UCSD-AML1 (cell line): ENCODE measurements around the gene FGF14.

ENCODE experiments used
- DNase-seq: peaks from one replicate; lab custom pipeline; 2025; ENCODE audit not compliant: unreplicated experiment; lab: John Stamatoyannopoulos, UW

The FGF14 gene

DNA sequence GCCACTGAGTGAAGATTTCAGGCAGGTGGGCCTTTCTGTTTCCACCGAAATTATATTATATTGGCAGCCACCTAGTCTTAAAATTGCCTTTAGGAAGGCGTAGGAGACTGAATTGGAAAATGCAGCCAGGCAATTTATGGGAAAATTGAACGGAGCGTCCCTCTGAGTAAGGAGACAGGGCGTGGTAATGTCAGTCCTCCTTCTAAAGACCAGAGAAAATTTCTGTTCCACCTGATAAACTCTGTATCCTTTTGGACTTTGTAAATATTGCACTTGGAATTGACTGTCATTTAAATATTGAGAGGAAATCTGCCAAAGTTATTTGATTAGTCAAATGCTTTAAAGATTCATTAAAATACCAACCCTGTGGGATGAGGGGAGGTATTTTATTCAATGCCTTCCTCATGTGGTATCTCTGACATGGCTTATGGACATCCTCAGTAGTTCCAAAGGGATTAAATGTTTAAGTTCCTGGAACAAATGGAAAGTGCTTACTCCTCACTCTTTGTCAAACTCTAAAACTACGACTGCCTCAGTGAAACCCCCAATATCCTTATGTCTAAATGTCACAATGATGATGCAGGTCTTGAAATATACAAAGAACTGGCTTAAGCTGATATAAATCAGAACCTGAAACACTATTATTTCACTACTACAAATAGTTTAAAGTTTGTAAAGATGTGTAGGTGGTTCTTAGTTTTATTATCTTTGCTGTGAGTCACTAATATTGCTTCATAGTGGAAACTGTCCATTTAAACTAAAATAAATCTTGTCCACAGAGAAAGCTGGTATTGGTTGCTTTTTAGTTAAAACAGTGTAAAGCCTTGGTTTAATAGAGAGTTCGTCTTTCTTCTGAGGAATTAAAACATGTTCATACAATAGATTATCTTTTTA lies 203.2 kb downstream of the FGF14 start:
- no peak for DNase-seq

DNA sequence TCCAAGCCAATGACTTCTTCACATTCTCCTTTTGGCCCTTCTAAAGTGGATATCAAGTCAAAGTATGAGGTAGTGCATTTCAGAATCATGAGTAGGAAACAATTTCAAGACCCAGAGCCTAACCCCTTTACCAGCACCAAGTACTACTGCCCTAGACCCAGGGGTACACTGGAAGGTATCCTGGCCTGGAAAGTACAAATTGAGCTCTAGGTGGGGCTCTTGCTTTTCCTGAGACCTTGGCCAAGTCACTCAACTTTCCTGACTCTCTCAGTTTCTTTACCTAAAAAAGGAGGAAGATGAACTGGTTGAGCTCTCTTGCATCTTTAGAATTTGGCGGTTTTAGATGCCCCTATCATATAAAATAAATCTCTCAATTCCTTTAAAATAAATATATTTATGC lies 204.7 kb downstream of the FGF14 start:
- no peak for DNase-seq

DNA sequence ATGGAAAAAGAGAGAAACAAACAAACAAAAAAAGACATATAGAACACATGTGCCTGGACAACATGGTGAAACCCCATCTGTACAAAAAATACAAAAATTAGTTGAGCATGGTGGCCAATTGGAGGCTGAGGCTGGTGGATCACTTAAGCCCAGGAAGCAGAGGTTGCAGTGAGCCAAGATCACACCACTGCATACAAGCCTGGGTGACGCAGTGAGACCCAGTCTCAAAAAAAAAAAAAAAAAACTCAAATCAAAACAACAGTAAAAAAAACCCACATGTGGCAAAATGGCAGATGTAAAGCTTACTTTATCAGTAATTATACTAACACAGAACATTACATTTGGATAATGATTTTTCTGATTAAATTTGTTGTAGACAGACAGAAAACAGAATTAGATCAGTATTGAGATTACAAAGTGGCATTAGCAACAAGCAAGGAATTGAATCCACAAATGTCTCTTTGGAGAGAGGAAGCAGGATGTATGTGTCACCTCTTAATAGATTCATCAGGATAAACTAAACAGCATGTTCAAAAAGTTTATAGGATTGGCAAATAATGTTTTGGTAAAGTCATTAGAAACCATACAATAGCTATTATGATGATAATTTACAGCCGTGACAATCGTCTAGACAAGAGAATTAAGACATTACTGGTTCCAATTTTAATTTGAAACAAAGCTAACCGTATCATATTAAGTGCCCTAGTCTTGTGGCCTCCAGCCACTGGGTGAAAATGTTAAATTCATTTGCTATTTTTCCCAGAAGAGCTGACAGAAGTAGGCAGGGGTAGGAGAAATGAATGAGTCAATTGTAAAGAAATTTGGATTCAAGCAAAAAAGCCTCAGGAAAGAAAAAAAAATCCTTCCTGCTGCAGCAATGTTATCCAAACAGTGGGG lies 206.0 kb downstream of the FGF14 start:
- DNase-seq, result no peak

DNA sequence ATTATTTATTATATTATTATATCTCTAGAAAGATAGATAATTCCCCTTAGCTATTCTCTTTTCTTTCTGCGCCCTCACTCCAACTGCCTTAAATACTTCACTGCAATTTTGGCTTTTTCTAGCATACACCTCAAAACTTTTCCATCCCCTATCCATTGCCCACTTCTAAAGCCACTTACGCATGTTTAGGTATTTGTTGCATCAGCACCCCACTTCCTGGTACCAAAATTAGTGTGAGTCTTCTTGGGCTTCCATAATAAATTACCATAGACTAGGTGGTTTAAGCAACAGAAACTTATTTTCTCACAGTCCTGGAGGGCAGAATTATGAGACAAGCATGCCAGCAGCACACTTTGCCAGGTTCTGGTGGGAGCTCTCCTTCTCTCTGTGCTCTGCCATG lies 209.0 kb downstream of the FGF14 start:
- no peak for DNase-seq

DNA sequence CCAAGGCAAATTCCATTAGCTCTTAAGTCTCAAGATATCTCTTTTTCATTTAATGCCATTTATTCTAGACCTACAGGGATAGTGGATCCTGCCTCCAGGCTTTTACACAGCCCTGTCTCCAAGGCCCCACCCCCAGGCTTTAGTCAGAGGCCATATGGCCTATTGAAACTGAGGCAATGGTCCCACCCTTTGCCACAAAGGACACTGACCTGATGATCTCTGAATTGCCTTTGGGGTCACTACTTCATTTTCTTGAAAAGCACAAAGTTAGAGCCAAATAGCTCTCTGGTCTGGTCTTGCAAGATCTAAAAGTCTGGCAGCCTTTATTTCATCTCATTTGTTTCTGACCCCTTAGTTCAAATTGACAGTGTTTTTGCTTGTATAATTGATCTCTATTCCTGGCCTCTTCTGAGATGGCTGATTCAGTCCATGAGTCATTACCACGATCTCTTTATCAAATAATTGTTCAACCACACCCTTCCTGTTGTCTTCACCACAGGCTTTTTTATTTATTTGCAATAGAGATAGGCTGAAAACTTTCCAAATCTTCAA lies 209.8 kb downstream of the FGF14 start:
- no peak for DNase-seq

DNA sequence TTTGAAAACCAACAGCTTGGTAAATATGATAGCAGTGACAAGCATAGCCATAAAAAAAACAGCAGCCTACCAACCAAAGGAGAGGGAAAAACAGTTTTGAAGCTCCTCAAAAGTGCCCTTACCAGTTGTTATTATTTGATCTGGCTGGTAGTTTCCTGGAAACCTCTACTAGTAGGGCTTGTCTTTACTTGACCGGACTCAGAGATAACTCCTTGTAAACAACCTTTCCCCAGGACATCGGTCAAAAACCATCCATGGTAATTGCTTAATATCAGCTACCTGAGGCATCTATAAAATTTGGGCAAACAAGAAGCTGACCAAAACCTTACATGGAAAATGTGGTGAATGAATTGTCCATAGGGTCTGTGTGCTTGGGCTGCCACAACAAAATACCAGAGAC lies 210.9 kb downstream of the FGF14 start:
- no peak for DNase-seq

DNA sequence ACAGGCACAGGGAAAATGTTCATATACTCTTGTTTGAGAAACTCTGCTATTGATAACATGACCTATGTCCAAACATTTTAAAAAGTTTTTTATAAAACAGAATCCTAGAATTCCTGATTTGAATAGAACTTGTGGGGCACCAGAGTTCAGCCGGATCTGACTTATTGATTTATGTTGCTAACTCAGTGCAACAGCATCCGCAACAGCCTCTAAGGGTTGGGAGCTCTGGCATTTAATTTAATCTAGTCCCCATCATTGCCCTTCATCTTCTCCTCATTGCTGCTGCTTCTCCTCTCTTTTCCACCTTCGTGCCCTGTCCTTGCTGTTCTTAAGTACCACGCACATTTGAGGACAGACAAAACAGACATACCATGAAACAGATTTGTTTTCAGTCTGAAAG lies 214.5 kb downstream of the FGF14 start:
- no peak for DNase-seq

DNA sequence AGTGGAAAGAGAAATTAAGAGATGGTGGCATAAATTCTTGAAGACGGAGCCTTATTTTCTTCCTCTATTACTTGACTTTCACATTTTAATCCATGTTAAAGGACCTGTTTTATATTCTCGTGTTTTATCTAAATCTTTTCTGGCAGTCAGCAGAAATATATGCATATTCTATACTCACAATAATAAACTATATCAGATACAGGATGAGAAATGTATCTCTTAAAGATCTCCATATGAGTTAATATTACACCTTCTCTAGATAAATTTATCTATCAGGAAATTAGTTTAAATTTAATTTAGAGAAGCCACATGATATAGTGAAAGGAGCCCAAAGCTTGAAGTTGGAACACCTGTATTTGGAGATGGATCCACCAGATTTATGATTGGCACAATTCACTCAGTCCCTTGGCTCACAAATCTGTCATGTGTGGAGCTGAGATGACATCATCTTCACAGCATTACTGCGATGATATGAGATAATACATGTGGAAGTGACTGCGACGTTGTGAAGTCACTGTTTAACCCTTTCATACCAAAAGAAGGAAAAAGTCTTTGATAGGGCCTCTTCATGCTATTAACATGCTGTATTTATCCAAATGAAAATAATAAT lies 216.4 kb downstream of the FGF14 start:
- DNase-seq, result no peak

DNA sequence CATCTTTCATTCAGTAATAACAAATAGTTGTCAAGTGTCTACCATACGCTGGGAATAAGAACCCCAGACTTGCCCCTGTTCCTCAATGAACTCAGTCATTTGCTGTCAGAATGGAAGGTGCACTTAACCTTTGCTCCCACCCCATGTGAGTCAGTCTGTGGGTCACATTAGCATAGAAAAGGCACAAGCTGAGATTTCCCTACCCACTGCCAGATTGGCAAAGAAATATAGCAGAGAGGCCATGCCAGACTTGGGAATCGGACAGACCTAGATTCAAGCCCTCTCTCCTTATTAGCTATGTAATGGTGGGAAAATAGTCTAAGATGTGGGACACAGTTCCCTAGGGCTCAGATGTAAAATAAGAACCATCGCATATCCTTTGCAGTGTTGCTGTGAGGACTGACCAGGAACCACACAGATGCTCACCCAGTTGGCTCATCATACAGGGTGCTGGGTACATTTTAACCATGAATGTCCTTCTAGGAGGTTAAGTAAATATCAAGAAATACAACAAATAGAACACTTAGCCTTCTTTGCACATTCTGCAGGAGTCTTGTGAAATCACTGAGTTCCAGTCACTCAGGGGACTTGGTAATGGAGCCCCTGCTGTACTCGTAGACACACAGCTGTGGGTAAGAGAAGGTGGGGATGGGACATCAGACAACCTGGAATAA lies 218.2 kb downstream of the FGF14 start:
- DNase-seq, result no peak

DNA sequence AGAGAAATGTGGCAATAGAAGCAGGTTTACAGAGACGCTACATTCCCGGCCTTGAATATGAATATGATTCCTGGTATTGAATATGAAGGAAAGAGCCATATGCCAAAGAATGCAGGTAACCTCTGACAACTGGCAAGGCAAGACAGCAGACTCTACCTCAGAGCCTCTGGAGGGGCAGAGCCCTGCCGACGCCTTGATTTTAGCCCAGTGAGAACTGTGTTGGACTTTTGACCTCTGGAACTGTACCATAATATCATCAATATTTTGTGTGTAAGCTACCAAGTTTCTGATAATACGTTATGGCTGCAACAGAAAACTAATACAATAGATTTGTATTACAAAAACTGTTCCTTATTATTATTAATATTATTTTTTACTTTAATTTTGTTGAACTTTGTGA lies 219.7 kb downstream of the FGF14 start:
- DNase-seq, result no peak

DNA sequence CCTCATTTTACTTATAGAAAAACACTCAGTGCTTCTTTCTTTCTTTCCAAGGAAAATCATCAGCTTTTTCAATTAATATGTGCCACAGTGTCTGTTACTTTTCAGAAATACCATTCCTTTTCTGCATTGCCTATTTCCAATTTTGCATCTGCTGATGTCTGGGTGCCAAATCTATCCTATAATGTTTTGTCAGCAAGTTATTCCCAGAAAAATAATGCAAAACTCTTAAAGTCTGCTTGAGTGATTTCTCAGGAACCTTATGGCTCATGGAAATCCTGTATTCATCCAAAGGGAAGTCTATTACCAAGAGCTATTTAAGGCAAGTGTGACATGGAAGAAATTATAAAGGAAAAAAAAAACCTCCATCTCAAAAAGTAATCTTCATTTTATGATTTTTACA lies 224.4 kb downstream of the FGF14 start:
- no peak for DNase-seq

DNA sequence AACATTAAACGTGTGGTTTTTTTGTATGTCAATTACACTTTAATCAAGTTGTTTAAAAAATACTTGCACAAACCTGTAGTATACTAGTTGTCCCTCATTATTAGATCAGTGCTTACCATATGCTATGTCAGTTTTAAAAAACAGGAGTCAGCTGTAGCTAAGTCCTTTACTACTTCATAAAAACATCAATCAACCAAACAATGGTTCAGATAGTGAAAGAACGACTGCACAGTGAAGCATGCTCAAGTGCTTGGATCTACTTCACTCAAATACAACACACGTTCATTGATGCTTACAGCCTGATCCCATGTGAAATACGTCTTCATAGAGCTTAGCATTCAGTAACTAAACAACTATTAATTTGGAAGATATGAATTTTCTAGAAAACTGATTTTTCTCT lies 225.0 kb downstream of the FGF14 start:
- no peak for DNase-seq

DNA sequence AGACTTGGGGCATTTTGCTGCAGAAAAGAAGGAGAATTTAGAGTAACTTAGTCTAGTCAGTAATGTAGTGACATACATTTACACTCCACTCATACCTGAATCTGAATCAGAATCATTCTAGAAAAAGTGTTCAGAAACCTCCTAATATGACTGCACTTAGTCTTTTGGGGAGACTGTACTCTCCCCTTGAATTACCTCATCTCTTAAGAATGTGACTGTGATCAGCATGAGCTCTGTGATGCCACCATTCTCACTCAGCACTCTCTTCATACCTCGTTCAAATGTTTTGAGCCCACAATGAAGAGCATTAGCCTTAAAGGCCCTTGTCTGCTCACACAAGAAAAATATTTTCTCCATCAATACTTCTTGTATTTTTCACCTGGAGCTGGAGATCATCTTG lies 229.4 kb downstream of the FGF14 start:
- DNase-seq, result no peak

DNA sequence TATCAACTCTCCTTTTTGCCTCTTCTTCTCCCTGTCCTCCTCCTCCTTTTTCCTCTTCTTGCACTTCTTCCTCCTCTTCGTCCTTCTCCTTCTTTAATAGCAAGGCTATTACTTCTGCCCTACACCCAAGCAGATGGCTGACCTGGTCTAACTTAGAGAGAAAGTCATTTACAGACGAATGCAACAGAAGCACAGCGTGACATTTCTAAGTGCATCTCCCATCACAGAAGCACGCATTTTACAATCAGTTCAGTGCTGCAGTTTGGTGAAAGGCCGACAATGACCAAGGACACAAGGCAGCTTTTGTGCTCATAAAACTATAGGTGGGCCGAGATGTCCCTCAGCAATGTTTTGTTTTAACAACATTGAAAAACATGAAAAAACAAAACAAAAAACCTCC lies 231.5 kb downstream of the FGF14 start:
- no peak for DNase-seq

DNA sequence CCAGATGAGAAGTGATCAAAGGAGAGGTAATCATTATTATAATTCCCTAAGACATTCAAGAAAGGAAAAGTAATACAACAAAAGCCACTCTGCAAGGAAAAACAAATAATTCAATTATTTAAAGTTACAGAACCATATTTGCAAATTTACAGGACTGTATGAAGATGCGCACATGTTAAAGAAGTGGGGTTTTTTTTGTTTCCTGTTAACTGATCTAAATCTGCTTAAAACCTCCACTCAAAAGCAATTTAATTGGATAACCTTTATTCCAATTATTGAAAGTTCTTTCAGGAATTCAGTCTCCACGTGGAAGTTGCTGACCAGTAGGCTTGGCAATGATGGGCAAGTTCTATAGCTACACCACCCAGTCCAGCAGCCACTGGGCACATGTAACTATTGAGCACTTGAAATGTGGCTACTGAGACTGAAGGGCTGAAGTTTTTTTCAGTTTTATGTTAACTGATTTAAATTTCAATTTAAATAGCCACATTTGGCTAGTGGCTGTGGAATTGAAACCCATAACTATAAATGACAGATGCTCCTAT lies 232.3 kb downstream of the FGF14 start:
- no peak for DNase-seq

DNA sequence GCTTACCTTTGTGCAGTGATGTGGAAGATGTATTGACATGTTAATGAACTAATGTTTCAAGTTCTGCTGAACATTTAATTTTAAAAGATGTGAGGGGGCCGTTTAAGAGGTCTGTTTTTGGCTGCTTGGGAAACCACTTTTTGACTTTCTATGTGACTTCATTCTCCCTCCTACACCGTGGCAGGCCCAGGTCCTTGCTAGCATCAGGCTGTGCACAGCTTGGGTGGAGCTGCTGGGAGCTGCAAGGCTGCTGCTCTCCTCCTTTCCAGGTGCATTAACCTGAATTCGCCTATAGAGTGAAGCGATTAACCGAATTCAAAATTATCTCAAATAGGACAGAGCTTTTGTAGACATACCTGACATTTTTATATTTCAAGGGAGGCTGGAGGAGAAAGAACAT lies 249.1 kb downstream of the FGF14 start:
- no peak for DNase-seq

DNA sequence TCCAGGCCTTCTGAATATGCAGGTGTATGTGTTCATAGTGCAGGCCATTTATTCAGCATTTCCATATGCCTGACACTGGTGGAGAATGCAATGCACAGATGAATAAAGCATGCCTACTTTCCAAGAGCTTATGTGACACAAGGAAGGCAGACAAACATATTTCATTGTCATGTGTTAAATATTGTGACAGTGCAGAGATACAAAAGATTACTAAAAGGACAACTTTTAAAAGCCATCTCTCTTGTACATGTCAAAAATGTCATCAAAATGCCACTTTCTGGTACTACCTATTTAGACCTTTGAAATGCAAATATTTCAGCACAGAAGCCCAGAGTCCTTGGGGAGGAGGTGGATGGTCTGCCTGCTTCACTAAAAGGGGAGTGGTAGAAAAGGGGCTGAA lies 254.5 kb downstream of the FGF14 start:
- no peak for DNase-seq

DNA sequence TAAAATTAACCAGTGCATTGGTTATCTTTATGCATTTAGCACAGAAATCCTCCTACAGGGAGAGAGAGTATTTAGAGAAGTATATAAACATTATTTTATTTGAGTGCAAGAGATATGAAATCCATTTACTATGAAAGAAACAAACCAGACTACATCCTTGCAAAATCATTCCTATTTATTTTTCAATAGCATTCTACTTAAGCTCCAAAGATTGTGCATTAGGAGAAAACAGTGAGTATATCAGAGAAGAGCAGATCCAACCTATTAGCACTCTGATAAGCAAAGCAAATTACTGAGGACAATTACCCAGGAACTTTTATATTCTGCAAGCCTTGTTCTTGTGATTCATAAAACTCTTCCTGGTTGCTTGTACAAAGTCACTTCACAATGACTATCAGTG lies 256.1 kb downstream of the FGF14 start:
- DNase-seq, result no peak

DNA sequence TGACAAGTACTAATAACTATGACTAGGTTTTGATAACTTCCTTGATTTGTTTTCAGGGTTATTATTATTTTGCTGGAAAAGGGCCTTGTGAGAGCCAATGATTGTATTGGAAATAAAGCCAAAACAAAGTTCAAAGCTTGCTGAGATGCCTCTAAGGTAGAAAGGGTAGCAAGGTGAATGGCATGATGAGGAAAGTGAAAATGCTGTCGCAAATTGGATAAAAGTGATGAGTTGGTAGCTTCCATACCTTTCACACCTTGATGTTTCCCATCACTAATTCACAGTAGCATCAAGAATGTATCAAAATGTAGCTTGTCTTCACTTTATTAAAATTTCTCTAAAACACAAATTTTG lies 259.4 kb downstream of the FGF14 start:
- no peak for DNase-seq

DNA sequence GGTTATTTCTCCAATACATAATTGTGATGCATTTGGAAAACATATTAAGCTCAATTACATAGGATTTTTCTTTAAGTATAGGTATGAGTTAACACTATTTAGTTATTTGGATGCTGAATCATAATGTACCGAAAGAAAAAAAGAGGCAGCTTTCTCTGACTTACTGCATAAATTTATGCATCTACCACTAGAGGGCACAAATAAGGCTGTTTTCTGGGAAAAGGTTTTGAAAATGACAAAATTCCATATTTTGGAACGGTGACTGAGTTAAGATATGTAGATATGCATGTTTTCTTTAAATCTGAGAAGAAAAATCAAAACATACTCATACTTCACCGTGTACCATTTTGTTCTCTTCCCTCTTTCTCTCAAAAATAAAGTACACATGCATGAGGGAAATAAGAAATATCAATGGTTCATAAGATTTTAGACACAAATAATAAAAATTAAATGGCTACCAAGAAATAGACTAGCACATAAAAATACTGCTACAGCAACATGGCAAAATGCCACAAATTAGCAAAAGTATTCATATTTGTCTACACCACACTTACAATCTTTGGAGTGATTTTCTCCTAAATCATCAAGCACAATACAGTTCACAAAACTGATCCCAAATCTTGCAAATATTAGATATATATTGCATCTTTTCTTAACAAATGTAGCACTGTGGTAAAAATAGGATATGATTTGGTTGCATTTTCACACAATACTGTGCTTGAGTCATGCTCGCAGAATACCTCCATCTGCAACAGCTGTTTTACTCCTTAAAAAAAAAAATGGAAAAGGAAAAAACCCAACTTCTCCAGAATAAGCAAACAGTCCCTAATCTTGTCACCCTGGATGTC lies 260.0 kb downstream of the FGF14 start:
- DNase-seq, result no peak
